ENCODE measurements around the gene C1orf35. TPM values are rescaled to one million over a fixed set of nuclear protein-coding genes. Genes with fewer than 3 reads are reported as not detected.

C1orf35 gene
- total and polyA plus RNA-seq, 9 of the 15 experiments (the other 6 are each of a cell fraction or from before 2014, with no cell fraction given), result 3.2 to 48.7 (median 12.5) TPM

DNA sequence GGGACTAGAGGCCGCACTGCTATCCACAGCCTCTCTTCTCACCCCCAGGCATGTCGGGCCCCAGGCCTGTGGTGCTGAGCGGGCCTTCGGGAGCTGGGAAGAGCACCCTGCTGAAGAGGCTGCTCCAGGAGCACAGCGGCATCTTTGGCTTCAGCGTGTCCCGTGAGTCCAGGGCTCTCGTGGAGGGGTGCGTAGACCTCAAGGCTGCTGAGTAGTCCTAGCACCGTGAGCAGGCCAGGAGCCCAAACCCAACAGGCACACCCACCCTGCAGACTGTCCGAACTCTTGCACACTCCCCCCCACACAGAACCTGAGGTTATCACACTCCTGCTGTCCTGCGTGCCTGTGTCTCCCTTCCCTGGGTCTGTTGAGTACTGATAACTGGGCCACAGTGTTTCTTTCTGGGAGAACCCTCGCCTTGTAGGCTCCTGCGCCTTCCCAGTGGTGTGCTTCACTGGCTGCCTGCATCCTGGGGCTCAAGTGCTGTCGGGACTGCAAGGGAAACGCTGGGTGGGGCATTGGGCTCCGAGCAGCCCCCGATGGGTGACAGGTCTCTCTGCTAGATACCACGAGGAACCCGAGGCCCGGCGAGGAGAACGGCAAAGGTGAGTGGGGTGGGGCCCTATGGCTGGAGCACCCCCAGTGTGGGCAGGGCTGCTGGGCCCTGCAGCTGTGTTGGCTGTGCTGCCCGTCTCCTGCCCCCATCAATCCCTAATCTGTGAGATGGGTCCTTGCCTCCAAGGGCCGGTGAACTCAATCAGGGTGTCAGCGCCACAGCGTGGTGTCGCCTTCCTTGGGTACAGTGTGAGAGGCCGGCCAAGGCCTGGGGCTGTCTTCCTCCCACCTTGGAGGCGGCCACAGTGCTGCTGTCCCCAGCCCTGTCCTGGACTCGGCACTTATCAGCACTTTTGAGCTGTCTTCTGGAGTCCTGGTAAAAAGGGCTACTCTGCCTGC lies 42.6 kb upstream of the C1orf35 start (continued):
- TF ChIP-seq MGA (IDR thresholded peaks at IDR 0.05) (no peak), GTF2A2 (tag; IDR thresholded peaks at IDR 0.05) (no peak), EZH2 (IDR thresholded peaks at IDR 0.05; ENCODE audit: borderline replicate concordance, low read depth, low read length) (no peak), RAD21 (CRISPR knock-in tag; conservative IDR thresholded peaks at IDR 0.05 in 1 of 2, IDR thresholded peaks at IDR 0.05 in 1 of 2) (no peak), SMC3 (conservative IDR thresholded peaks at IDR 0.05; ENCODE audit: insufficient read depth, low read depth, low read length) (no peak), FOXA3 (CRISPR knock-in tag; conservative IDR thresholded peaks at IDR 0.05 in 1 of 2, IDR thresholded peaks at IDR 0.05 in 1 of 2) (peak in 1 of 2 experiments; percentile 64; a peak in 1 of 4 replicates), ERF (CRISPR knock-in tag; IDR thresholded peaks at IDR 0.05) (no peak)
- TF ChIP-seq, protein P1, sequence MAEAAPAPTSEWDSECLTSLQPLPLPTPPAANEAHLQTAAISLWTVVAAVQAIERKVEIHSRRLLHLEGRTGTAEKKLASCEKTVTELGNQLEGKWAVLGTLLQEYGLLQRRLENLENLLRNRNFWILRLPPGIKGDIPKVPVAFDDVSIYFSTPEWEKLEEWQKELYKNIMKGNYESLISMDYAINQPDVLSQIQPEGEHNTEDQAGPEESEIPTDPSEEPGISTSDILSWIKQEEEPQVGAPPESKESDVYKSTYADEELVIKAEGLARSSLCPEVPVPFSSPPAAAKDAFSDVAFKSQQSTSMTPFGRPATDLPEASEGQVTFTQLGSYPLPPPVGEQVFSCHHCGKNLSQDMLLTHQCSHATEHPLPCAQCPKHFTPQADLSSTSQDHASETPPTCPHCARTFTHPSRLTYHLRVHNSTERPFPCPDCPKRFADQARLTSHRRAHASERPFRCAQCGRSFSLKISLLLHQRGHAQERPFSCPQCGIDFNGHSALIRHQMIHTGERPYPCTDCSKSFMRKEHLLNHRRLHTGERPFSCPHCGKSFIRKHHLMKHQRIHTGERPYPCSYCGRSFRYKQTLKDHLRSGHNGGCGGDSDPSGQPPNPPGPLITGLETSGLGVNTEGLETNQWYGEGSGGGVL (CRISPR knock-in tag; IDR thresholded peaks at IDR 0.05), result no peak
- TF ChIP-seq, protein P2, sequence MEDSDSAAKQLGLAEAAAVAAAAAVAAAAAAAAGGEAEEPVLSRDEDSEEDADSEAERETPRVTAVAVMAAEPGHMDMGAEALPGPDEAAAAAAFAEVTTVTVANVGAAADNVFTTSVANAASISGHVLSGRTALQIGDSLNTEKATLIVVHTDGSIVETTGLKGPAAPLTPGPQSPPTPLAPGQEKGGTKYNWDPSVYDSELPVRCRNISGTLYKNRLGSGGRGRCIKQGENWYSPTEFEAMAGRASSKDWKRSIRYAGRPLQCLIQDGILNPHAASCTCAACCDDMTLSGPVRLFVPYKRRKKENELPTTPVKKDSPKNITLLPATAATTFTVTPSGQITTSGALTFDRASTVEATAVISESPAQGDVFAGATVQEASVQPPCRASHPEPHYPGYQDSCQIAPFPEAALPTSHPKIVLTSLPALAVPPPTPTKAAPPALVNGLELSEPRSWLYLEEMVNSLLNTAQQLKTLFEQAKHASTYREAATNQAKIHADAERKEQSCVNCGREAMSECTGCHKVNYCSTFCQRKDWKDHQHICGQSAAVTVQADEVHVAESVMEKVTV (CRISPR knock-in tag; IDR thresholded peaks at IDR 0.05), result no peak
